Panc1 (cell line): ENCODE results near the gene FARSB. TPM values are rescaled to one million over a fixed set of nuclear protein-coding genes. Genes with fewer than 3 reads are reported as not detected.

Experiments used
- ATAC-seq: fragments of 200-7000 bp; cut with Tn5 transposase; 2 replicates; pipeline ENCODE4 v1.9.1; 2020; ENCODE audit warnings: mild to moderate bottlenecking, moderate library complexity
- BruUV-seq: library from RNA; stranded (reverse); fragments of 400-500 nt; replicated peaks from 2 replicates; lab custom pipeline; 2021; lab: Mats Ljungman, UMichigan
- CTCF ChIA-PET: fragments of 300-600 bp; sonication (Branson Sonifier 250); formaldehyde crosslinking; loops from one replicate; lab custom pipeline; 2022; ENCODE audit warnings: antibody characterized with exemption; lab: Charles Lee
- POLR2A ChIA-PET: fragments of 300-600 bp; sonication (Branson Sonifier 250); formaldehyde crosslinking; loops from one replicate; lab custom pipeline; 2022; ENCODE audit warnings: antibody characterized with exemption; lab: Charles Lee
- DNase-seq: peaks from one replicate; pipeline ENCODE4 v3.0.0-alpha.2; 2010; ENCODE audit warnings: low read depth, low spot score
- H3K27ac ChIP-seq: 2 replicates; pipeline ENCODE4 v1.5.1; 2011; ENCODE audit warnings: mild to moderate bottlenecking, low read length, inconsistent platforms
- H3K27me3 ChIP-seq: fragments of 200-500 bp; sonication (Bioruptor generic); 2 replicates; pipeline ENCODE4 v1.6.0; 2014; ENCODE audit warnings: low read length, inconsistent platforms; ENCODE audit not compliant: control insufficient read depth, insufficient read depth
- H3K36me3 ChIP-seq: fragments of 200-500 bp; sonication (Bioruptor generic); 2 replicates; pipeline ENCODE4 v1.5.1; 2014; ENCODE audit warnings: inconsistent platforms, mild to moderate bottlenecking, low read length, moderate library complexity; ENCODE audit not compliant: control insufficient read depth, insufficient read depth
- H3K4me1 ChIP-seq: 2 replicates; pipeline ENCODE4 v1.5.1; 2011; ENCODE audit warnings: inconsistent platforms, mild to moderate bottlenecking, low read length, moderate library complexity; ENCODE audit not compliant: control insufficient read depth, insufficient read depth
- H3K4me3 ChIP-seq, 2 experiments: 2 replicates each; pipeline ENCODE4 v1.5.1; 2011 to 2012; ENCODE audit warnings: low read depth in 2 of 2, low read length in 2 of 2, mild to moderate bottlenecking in 2 of 2, inconsistent platforms in 1 of 2, moderate library complexity in 1 of 2
- H3K9me3 ChIP-seq: fragments of 200-500 bp; sonication (Bioruptor generic); 2 replicates; pipeline ENCODE4 v1.5.1; 2014; ENCODE audit warnings: low read depth, mild to moderate bottlenecking, inconsistent platforms, low read length, moderate library complexity; ENCODE audit not compliant: control insufficient read depth, insufficient read depth
- CTCF ChIP-seq: fragments of 450-650 bp; IDR thresholded peaks from 2 replicates; pipeline ENCODE4 v1.5.1; 2017; ENCODE audit warnings: mild to moderate bottlenecking
- POLR2AphosphoS5 ChIP-seq: IDR thresholded peaks from 2 replicates; pipeline ENCODE4 v1.6.1; 2012; ENCODE audit warnings: mild to moderate bottlenecking, low read depth, low read length, moderate library complexity
- REST ChIP-seq, 2 experiments: IDR thresholded peaks; 2 replicates each; pipeline ENCODE4 v1.6.1; 2011 to 2012; ENCODE audit warnings: low read depth in 2 of 2, control low read depth in 1 of 2, low read length in 1 of 2, mild to moderate bottlenecking in 1 of 2, moderate library complexity in 1 of 2; ENCODE audit not compliant: insufficient read depth in 1 of 2
- SIN3A ChIP-seq: IDR thresholded peaks from 2 replicates; pipeline ENCODE4 v1.6.1; 2012; ENCODE audit warnings: low read depth, mild to moderate bottlenecking, low read length, moderate library complexity, borderline replicate concordance; ENCODE audit not compliant: insufficient read depth
- TCF7L2 ChIP-seq: IDR thresholded peaks from 2 replicates; pipeline ENCODE4 v1.6.1; 2011; ENCODE audit warnings: mild to moderate bottlenecking, low read depth, low read length, inconsistent platforms
- in situ Hi-C: cut with HindIII; loops from 2 replicates; pipeline ENCODE4 v1.10.0; 2016; ENCODE audit warnings: low sequenced_read_pairs, low pct_unique_long_range_greater_than_20kb
- intact Hi-C: fragments of 100-400 bp; cut with micrococcal nuclease; formaldehyde crosslinking; loops from one replicate; pipeline ENCODE4 v1.10.0; 2022; ENCODE audit not compliant: unreplicated experiment
- total RNA-seq: library from RNA; stranded (reverse); gene quantifications from one replicate; pipeline ENCODE4 v1.2.1, GENCODE V29; 2021; ENCODE audit not compliant: unreplicated experiment

Gene FARSB
- total RNA-seq, 1 experiment from 2014 or later = 31.6 TPM

- BruUV-seq = no TSS peak
- Histone ChIP-seq H3K4me3 (no peak overlapping the region), H3K9me3 (no peaks in the 10 kb centered on the region), H3K27ac (no peak overlapping the region), H3K27me3 (no peaks in the 10 kb centered on the region), H3K4me1 (peaks cover 9% of the 10 kb centered on the region; the same call in 1 of the 2 replicates), H3K36me3 (peaks cover 22% of the 10 kb centered on the region)
- DNase-seq (no peak), ATAC-seq (no peak)
- in situ Hi-C loops (no loop called here), intact Hi-C loops (no loop called here)
- ChIA-PET POLR2A (no interaction called here), CTCF (no interaction called here)
- TF ChIP-seq SIN3A (no peak), CTCF (no peak), POLR2AphosphoS5 (no peak), REST (IDR thresholded peaks at IDR 0.05; ENCODE audit: insufficient read depth in 1 of 2, low read depth in 2 of 2, low read length in 1 of 2) (no peak), TCF7L2 (no peak)
Measured at GRCh38 chr2:222649801-222650200, 6.1 kb downstream of the FARSB start.

GRCh38 chr2:222646008-222646407 is 9.9 kb downstream of the FARSB start:
- ChIA-PET CTCF (no interaction called here), POLR2A (no interaction called here)
- TF ChIP-seq CTCF (no peak), SIN3A (no peak), TCF7L2 (no peak), REST (IDR thresholded peaks at IDR 0.05; ENCODE audit: insufficient read depth in 1 of 2, low read depth in 2 of 2, low read length in 1 of 2) (no peak), POLR2AphosphoS5 (no peak)
- Histone ChIP-seq H3K4me1 (no peaks in the 10 kb centered on the region), H3K9me3 (no peaks in the 10 kb centered on the region), H3K36me3 (peaks cover 36% of the 10 kb centered on the region), H3K27ac (no peak overlapping the region), H3K4me3 (no peak overlapping the region), H3K27me3 (no peaks in the 10 kb centered on the region)
- intact Hi-C loops = no loop called here
- no TSS peak for BruUV-seq
- DNase-seq (no peak), ATAC-seq (no peak)
- in situ Hi-C loops = no loop called here
